ENCODE data around the gene ADGRB2.

Gene ADGRB2

GRCh38 chr1:31748365-31748764 is 15.8 kb downstream of the ADGRB2 start:
- DNase-seq = no peak

GRCh38 chr1:31747304-31747703 is 16.8 kb downstream of the ADGRB2 start:
- no peak for DNase-seq

GRCh38 chr1:31746687-31747086 is 17.5 kb downstream of the ADGRB2 start:
- no peak for DNase-seq

- DNase-seq = no peak
Observed at GRCh38 chr1:31745946-31746670, 18.0 kb downstream of the ADGRB2 start.

DNA sequence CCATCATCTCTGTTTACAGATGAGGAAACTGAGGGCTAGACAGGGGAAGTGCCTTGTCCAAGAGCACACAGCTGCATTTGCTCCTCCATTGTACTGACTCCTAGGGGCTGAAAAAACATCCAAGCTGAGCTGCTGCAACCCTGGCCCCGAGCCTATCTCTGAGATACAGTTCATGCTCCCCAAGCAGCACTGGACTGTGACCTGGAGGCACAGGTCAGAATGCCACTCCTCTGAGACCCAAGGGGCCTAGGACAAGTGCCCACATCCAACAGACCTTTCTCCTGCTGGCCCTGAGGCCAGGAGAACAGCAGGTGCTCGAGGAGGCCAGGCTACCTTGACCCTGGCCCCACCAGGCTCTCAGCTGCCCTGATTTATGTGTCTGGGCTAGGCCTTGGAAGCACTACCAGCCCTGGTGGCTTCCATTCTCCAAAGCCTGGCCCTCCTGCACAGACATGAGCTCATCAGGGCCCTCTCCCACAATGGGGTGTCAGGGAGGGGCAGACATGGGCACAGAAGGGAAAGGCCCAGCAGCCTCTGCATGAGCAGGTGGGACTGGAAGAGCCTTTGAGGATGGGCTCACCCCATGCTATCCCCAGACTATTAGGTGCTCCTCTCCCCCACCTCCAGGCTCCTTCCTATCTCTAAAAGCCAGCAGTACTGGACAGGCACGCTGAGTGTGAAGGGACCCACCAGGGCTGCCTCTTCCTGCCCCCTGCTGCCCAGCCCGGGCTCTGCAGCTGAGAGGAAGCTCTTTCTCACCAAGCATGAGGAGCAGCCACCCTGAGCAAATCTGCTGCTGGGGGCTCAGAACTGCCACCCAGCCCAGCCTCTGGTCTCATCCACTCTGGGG is 18.8 kb downstream of the ADGRB2 start:
- DNase-seq = peak; percentile 10 to 56 (median 27)

- DNase-seq = no peak
Observed at GRCh38 chr1:31744165-31744888, 19.8 kb downstream of the ADGRB2 start.

- no peak for DNase-seq
Observed at GRCh38 chr1:31742462-31743212, 21.5 kb downstream of the ADGRB2 start.

GRCh38 chr1:31739346-31739745 is 24.8 kb downstream of the ADGRB2 start:
- peak in 1 of 3 experiments; percentile 53 for DNase-seq

GRCh38 chr1:31736675-31737074 is 27.5 kb downstream of the ADGRB2 start:
- DNase-seq = no peak

GRCh38 chr1:31735571-31735970 is 28.6 kb downstream of the ADGRB2 start:
- DNase-seq = no peak

DNA sequence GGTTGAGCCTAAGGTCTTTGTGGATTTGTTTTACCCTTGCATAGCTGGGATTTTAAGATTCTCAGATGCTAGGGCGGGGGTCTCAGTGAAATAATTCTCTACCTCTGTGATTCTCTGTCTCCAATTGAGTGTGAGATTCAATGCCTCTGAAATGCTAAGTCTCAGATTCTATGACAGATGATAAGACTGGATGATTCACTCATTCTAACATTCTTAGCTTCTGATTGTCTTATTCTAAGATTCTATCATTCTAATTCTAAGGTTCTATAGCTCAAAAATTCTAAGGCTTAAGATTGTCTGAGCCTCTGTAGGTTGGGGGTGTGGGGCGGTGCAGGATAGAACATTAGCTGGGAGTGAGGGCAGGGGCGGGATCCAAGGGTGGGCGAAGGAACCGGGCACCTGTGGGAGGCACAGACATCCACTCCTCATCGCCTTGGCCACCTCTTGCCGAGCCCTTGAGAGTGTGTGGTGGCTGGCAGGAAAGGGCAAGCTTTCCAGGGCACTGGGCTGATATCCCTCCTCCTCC is 29.5 kb downstream of the ADGRB2 start:
- no peak for DNase-seq

GRCh38 chr1:31733389-31734219 is 30.5 kb downstream of the ADGRB2 start:
- peak in 2 of 3 experiments; percentile 49 to 77 for DNase-seq

- DNase-seq = no peak
Observed at GRCh38 chr1:31732751-31733289, 31.3 kb downstream of the ADGRB2 start.

DNA sequence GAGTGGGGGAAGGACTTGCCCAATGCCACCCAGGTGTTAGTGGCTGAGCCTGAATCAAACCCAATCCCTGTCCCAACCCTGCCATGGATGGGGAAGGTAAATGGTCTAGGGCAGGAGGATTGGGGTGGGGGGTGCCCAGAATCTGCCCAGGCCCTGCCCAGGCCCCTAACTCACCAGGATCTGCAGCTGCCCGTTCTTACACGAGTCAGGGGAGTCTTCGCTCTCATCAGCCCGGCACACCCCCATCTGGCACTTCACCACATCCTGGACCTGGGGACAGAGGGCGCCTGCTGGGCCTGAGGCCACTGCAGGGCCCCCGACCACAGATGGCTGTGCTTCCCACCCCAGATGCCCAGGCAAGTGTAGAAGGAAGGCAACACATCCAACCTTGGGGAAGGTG is 31.8 kb downstream of the ADGRB2 start:
- no peak for DNase-seq

DNA sequence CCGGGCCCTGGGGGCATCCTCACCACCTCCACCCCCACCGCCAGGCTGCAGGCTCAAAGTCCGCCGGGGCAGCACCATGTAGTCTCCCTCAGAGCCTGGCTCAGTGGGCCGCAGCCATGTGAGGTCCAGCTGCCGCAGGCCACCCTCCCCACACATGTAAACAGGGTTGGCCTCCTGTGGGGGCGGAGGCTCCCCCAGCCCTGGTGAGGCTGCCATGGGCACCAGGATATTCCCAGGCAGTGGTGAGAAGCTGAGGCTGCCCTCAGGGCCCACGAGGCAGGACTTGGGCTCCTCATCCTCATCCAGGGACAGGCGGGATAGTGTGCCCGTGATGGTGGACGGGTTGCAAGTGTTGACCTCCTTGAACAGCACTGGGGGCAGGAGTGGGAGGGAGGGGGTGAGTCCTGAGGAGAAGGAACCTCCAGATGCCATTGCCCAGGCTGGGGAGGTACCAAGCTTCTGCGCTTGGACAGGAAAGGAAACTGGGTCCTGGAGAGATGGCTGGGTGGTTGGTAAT is 33.0 kb downstream of the ADGRB2 start:
- DNase-seq = no peak

GRCh38 chr1:31730336-31731048 is 33.6 kb downstream of the ADGRB2 start:
- DNase-seq = no peak

DNA sequence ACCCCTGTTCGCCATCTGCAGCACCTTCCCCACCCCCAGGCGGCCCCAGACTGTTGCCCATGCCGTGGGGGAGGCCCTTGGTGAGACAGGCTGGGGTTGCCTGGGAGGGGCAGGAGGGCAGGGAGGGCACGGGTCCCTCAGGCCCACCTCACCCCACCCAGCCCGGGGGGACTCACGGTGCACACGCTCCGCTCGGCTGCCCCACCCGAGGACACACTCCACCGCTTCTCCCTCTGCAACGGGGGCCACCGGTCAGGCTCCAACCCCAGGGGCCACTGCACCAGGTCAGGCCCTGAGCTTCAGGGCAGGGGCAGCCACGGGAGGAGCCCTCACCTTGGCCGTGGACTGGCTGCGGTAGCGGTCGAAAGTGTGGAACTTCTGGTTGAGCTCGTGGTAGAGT is 36.3 kb downstream of the ADGRB2 start:
- no peak for DNase-seq

GRCh38 chr1:31727195-31727594 is 36.9 kb downstream of the ADGRB2 start:
- no peak for DNase-seq

- DNase-seq = no peak
Observed at GRCh38 chr1:31726715-31727114, 37.4 kb downstream of the ADGRB2 start.
